Measurements from ENCODE around the gene CLC.

- TF ChIP-seq CTCF (IDR thresholded peaks at IDR 0.05; ENCODE audit: low read length) (no peak), EZH2 (IDR thresholded peaks at IDR 0.05; ENCODE audit: borderline replicate concordance, low read length) (no peak)
Observed at GRCh38 chr19:39778763-39779162, 40.9 kb upstream of the CLC start, which contains the start of gene LEUTX.

Measured in OCI-LY1 (cell line).